OCI-LY3 (cell line): ENCODE results near the gene RNASE12.
A peak's percentile ranks its signal among the peaks of the same experiment; 100 is the strongest.

Experiments
- H2AFZ ChIP-seq: fragments of 200-600, 300-600 bp; shearing (Covaris generic); 2 replicates; pipeline ENCODE4 v1.6.0; 2014; ENCODE audit warnings: antibody characterized with exemption, low read depth, low read length
- H3K27ac ChIP-seq: fragments of 200-600, 300-600 bp; sonication (generic); 2 replicates; pipeline ENCODE4 v1.5.1; 2014; ENCODE audit warnings: mild to moderate bottlenecking, low read length, moderate library complexity, mixed read lengths
- H3K27me3 ChIP-seq: fragments of 200-600, 300-600 bp; sonication (generic); 2 replicates; pipeline ENCODE4 v1.6.1; 2014; ENCODE audit warnings: low read depth, low read length, mixed read lengths
- H3K36me3 ChIP-seq: fragments of 200-600, 300-600 bp; sonication (generic); replicated peaks from 2 replicates; pipeline ENCODE3; 2014; ENCODE audit warnings: low read depth, low read length, mixed read lengths
- H3K4me1 ChIP-seq: fragments of 300-600, 200-600 bp; sonication (generic); 2 replicates; pipeline ENCODE4 v1.6.1; 2014; ENCODE audit warnings: low read length, mixed read lengths
- H3K4me2 ChIP-seq: fragments of 200-600, 300-600 bp; sonication (generic); 2 replicates; pipeline ENCODE4 v1.6.1; 2014; ENCODE audit warnings: low read length, mixed read lengths
- H3K4me3 ChIP-seq: fragments of 300-600, 200-600 bp; sonication (generic); 2 replicates; pipeline ENCODE4 v1.5.1; 2014; ENCODE audit warnings: antibody characterized with exemption, mild to moderate bottlenecking, low read length, moderate library complexity
- H3K79me2 ChIP-seq: fragments of 300-600, 200-600 bp; shearing (Covaris generic); 2 replicates; pipeline ENCODE4 v1.6.1; 2014; ENCODE audit warnings: mild to moderate bottlenecking, low read length, mixed read lengths
- H3K9ac ChIP-seq: fragments of 300-600, 200-600 bp; shearing (Covaris generic); 2 replicates; pipeline ENCODE4 v1.6.0; 2014; ENCODE audit warnings: mild to moderate bottlenecking, low read length, moderate library complexity
- H3K9me3 ChIP-seq: fragments of 200-600, 300-600 bp; shearing (Covaris generic); 2 replicates; pipeline ENCODE4 v1.6.1; 2014; ENCODE audit warnings: low read length, mixed read lengths; ENCODE audit not compliant: insufficient read depth
- H4K20me1 ChIP-seq: fragments of 200-600, 300-600 bp; sonication (generic); 2 replicates; pipeline ENCODE4 v1.6.1; 2016; ENCODE audit warnings: low read length, mixed read lengths; ENCODE audit not compliant: insufficient read depth
- CTCF ChIP-seq: fragments of 200-600, 300-600 bp; sonication (generic); IDR thresholded peaks from 2 replicates; pipeline ENCODE4 v1.5.1; 2014; ENCODE audit warnings: antibody characterized with exemption, low read length, low read depth
- EZH2phosphoT487 ChIP-seq: fragments of 200-600 bp; shearing (Covaris generic); IDR thresholded peaks from 2 replicates; pipeline ENCODE4 v1.6.1; 2018; ENCODE audit warnings: antibody characterized with exemption, mixed run types, low read depth

Gene RNASE12

GRCh38 chr14:20609215-20610001 is 18.2 kb upstream of the RNASE12 start:
- Histone ChIP-seq H3K4me2 (peak overlapping the region; percentile 87), H2AFZ (peak overlapping the region; percentile 78), H3K27me3 (peaks cover 10% of the 10 kb centered on the region), H4K20me1 (peaks cover 5% of the 10 kb centered on the region), H3K79me2 (no peaks in the 10 kb centered on the region), H3K4me1 (peaks cover 45% of the 10 kb centered on the region), H3K9me3 (no peaks in the 10 kb centered on the region), H3K4me3 (peak overlapping the region; percentile 84), H3K27ac (peak overlapping the region; percentile 33), H3K9ac (peak overlapping the region; percentile 70), H3K36me3 (no peaks in the 10 kb centered on the region)
- TF ChIP-seq CTCF (peak; percentile 100), EZH2phosphoT487 (no peak)

GRCh38 chr14:20608383-20609110 is 17.4 kb upstream of the RNASE12 start:
- H4K20me1 ChIP-seq, result peaks cover 5% of the 10 kb centered on the region
- H3K4me2 ChIP-seq, result peak overlapping the region; percentile 87
- no peaks in the 10 kb centered on the region for H3K36me3 ChIP-seq
- peaks cover 45% of the 10 kb centered on the region for H3K4me1 ChIP-seq
- H3K27ac ChIP-seq, result no peak overlapping the region
- no peak overlapping the region for H2AFZ ChIP-seq
- no peaks in the 10 kb centered on the region for H3K9me3 ChIP-seq
- H3K4me3 ChIP-seq, result peak overlapping the region; percentile 84
- H3K79me2 ChIP-seq, result no peaks in the 10 kb centered on the region
- peak; percentile 35 for TF ChIP-seq CTCF
- no peak for TF ChIP-seq EZH2phosphoT487
- peak overlapping the region; percentile 52 for H3K9ac ChIP-seq
- peaks cover 10% of the 10 kb centered on the region for H3K27me3 ChIP-seq

- Histone ChIP-seq H3K36me3 (no peaks in the 10 kb centered on the region), H2AFZ (peak overlapping the region; percentile 57), H3K27me3 (peaks cover 10% of the 10 kb centered on the region), H3K9ac (peak overlapping the region; percentile 33), H3K4me3 (peak overlapping the region; percentile 84), H3K4me1 (peaks cover 41% of the 10 kb centered on the region), H4K20me1 (peaks cover under 1% of the 10 kb centered on the region), H3K79me2 (no peaks in the 10 kb centered on the region), H3K9me3 (no peaks in the 10 kb centered on the region), H3K4me2 (peak overlapping the region; percentile 87), H3K27ac (peak overlapping the region; percentile 12; the same call in 1 of the 2 replicates)
- TF ChIP-seq CTCF (no peak), EZH2phosphoT487 (no peak)
These were observed 16.4 kb upstream of the RNASE12 start for GRCh38 chr14:20607617-20608016.

- H3K9me3 ChIP-seq, result no peaks in the 10 kb centered on the region
- no peak overlapping the region for H3K27ac ChIP-seq
- no peaks in the 10 kb centered on the region for H3K79me2 ChIP-seq
- no peak overlapping the region for H3K4me3 ChIP-seq
- H3K4me1 ChIP-seq, result peaks cover 33% of the 10 kb centered on the region
- peaks cover 10% of the 10 kb centered on the region for H3K27me3 ChIP-seq
- no peaks in the 10 kb centered on the region for H3K36me3 ChIP-seq
- TF ChIP-seq EZH2phosphoT487 (no peak), CTCF (no peak)
- no peak overlapping the region for H3K4me2 ChIP-seq
- H2AFZ ChIP-seq, result no peak overlapping the region
- no peaks in the 10 kb centered on the region for H4K20me1 ChIP-seq
- H3K9ac ChIP-seq, result no peak overlapping the region
These were observed 15.7 kb upstream of the RNASE12 start for GRCh38 chr14:20606902-20607242.
